ENCODE data around the gene PRKG1.
"Not testable (repeated sequence)": the region's sequence is repeated elsewhere in the genome, so short reads cannot be mapped to it uniquely, and the experiment has no call there.

PRKG1 gene

DNA sequence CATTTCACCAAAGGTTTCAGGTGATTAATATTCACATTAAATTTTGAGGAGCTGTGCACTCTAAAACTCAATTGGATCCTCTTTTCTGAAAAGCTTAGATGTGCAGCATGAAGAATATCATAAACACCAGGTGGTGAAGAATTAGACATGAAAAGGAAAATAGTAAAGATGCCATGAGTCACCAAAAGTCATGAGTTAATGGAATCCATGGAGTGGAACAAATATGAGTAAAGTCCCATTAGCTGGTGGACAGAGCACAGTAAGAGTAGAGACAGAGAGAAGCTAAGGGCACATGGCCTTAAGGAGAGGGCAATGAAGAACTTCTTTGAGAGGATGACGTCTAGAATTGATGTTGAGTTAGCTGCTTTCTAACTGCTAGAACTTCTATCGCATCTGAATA lies 353.5 kb downstream of the PRKG1 start:
- no peak for DNase-seq (ENCODE audit: low spot score)

DNA sequence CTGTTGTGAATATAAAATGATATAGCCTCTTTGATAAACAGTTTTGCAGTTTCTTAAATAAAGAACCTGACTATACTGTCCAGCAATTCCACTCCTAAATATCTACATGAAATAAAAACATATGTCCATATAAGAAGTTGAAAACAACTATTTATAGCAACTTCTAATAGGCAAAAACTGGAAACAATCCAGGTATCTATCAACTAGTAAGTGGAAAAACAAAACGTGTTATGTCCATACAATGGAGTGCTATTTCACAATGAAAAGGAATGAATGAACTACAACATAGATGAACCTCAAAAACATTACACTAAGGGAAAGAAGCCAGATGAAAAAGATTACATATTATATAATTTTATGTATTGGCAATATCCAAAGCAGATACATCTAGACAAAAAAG lies 356.2 kb downstream of the PRKG1 start:
- no peak for DNase-seq (ENCODE audit: low spot score)

DNA sequence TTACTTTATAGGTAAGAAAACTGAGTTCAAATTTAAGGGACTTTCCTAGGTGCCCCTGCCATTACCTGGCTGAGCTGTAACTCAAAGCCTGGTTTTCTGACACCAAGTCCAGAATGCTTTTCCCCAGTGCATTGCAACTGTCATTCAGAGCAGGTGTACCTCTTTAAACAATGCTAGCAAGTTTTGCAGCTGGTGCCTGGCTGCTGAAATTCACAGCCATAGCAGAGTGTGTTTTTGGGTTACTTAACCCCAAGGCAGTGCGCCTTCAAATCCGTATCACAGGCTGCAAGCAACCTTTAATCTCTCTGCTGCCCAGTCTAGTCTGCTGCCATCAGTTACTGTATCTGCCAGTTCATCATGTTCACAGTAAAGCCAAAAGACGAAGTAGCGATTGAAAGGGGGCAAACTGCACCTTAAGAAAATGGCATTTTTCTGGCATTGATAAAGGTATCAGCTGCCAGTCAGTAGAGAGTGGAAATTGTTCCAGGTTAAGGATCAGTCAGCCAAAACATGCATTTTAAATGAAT lies 359.7 kb downstream of the PRKG1 start:
- no peak for DNase-seq (ENCODE audit: low spot score)

DNA sequence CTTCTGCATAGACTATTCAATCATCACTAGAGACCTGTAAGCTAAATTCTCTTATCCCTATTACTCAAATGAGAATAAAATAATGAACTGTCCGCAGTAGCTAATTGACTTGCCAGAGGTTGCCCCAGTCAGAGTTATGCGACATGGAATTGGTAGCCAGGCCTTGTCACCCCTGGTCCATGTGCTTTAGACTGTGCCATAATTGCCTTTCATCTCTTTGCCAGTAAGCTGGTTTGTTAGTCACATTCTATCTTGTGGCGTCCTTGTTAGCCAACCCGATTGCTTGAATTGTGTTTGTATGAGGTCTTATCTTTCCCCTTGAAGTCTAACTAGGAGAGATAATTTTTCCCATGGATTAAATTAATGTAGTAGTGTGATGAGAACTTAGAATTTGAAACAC lies 362.5 kb downstream of the PRKG1 start:
- no peak for DNase-seq (ENCODE audit: low spot score)

DNA sequence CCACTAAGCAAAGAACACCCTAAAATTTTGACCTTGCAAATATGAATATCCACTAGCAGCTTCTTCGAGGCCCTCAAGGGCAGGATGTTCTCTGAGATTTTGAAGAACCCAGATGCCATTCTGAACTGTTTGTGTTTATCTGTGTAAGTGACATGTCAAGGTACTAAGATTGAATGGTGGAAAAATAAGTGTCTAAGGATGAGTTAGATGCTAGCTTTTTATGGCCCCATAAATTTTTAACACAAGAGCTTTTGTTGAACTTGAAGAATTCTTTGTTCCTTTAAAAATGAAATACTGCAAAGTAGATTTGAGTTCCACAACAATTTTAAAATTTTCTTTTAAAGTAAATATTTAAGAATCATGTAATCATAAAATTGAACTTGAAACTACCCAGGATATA lies 365.4 kb downstream of the PRKG1 start:
- DNase-seq (ENCODE audit: low spot score): no peak

DNA sequence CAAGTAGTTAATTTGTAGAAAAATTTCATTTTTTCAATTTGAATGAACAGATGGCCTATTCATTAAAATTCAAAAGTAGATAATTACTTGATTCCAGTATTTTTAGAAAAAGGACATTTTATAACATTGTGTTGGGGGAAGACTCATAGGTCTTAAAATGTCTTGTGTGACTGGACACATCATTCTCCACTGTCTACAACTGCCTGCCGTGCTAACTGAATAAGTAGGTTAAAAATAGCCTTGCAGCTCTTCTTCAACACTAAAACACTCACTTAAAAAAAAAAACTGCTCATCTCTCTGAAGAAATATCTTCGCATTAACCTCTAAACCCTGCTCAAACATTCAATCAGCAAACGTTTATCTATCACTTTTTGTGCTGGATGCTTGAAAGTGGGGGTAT lies 371.3 kb downstream of the PRKG1 start:
- no peak for DNase-seq (ENCODE audit: low spot score)

DNA sequence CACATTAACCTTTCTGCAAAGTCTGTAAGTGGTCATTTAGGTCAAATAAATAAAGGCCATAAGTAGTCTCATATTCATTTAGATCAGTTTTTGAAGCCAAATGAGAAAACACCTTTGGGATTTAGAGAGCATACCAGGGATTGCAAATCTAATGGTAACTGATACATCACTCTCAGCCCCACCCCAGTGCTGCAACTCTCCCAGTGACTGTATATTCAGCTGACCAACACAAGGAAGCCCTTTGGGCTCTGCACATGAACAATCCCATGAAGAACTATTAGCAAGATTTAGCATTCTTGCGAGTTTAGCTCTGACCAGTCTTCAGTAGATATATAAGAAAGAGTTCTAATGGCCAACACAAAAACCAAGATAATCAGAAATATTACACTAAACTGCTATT lies 372.8 kb downstream of the PRKG1 start:
- no peak for DNase-seq (ENCODE audit: low spot score)

DNA sequence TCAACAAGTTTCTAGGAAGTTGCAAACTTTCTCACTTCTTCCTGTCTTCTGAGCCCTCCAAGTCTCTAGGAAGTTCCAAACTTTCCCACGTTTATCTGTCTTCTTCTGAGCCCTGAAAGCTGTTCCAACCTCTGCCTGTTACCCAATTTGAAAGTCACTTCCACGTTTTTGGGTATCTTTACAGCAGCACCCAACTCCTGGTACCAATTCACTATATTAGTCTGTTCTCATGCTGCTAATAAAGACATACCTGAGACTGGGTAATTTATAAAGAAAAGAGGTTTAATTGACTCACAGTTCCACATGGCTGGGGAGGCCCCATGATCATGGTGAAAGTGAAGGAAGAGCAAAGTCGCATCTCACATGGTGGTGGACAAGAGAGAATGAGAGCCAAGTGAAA lies 381.5 kb downstream of the PRKG1 start:
- DNase-seq (ENCODE audit: low spot score): not testable (repeated sequence)

DNA sequence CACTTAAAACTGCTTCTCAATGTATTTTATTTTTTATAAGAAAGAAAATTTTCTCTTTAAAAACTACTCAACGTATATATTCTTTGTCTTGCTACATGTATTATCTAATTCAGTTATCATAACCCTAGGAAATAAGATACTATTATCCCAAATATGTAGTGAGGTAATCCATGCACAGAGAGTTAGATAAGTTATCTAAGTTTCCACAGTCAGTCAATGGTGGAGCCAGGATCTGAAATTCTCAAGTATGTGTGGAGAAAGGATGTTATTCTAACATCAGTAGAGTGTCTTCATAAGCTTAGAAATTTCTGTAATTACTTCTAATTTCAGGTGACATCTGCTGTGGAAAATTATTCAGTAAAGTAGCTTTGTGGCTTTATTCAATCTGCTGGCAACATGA lies 385.2 kb downstream of the PRKG1 start:
- no peak for DNase-seq (ENCODE audit: low spot score)

DNA sequence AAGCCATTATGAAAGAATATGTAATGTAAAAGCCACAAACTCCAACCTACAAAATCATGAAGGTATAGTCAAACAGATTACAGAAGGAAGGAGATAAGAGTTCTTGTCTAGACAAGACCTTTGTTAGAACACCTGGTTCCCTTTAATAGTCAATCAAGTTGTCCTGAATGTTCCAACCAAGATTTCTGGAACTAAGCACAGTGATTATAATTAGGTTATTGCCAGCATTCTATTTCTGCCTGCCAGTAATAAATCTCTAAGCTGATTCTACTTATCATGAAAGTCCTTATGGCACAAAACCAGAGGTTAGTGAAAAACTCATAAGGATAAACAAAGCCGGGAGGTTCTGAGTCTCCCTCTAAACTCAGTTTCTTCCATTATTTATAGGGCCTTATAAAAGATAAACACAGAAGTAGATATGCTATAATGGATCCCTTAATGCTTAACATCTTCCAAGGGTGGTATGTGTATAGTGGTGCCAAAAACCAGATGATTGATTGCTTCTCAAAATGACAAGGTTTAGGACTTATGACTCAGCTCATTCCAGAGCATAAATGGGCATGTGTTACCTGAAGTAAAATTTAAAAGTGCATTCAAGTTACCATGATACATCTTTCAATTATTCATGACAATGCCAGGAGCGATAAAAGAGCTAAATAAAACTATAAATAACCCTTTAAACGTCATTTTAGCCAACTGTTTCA lies 387.9 kb downstream of the PRKG1 start:
- DNase-seq (ENCODE audit: low spot score): no peak

DNA sequence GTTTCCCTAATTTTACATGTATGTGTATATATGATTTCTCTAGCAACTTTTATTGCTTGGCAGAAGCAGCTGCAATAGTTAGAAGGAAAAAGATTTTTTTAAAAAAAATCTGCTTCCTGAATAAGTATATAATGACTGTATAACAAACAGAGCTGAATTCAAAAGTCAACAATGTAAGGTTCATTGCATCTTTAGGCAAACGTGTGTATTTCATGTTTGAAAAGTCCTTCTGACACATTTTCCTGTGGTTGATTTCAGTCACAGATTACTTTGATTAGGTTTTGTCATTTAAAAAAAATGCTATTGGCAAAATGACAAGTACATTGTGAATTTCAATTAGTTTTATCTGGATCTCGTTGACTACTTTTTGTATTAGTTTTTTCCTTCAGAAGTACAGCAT lies 394.1 kb downstream of the PRKG1 start:
- no peak for DNase-seq (ENCODE audit: low spot score)

DNA sequence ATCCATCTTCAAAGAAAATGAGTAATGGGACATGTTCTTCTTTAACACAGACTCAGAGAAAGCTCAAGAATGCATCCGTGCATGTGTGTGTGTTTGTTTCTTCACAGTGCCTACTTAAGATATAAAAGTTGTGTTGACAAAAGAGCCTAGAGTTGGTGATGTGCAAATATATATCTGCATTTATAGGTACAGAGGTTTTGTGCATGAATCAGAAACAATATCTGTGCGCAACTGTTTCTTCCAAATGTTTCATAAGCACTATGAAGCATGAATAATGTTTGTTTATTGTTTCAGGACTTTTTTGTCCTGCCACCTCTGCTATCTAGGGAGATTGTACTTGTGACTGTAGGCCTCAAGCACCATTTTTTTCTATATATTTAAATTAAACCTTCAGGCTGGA lies 395.4 kb downstream of the PRKG1 start:
- DNase-seq (ENCODE audit: low spot score): no peak

DNA sequence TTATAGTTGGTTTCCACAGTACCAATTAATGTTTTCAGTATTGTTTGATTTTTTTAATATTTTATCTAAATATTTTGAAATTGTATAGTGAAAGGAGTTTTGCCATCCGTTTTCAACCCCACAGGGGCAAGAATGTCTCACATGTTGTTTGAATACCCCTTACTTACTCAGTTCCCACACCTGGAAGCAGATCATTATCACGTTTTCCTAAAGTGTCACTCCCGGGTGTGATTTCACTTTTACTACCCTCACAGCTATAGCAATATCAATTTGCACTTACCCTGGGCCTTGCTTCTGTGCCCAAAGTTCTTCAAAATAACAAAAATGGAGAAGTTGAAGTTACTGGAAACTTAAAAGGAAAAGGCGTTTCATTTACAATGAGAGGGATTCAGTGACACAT lies 397.0 kb downstream of the PRKG1 start:
- DNase-seq (ENCODE audit: low spot score): no peak

DNA sequence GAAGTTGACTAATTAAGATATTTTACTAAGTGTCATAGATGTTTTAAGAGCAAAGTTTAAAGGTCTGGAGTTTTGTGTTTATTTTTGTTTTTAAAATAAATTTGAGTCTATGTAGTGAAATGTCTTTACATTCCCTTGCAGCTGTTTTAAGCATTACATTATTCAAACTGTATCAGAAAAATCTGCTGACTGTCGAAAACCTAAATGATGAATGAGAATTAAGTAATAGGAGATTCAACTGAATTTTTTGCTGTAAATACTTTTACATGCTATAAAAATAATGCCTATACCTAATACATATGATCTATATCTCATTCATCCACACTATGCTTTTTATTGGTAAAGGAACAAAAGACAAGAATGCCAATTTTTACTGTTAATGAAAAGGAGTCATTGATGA lies 397.9 kb downstream of the PRKG1 start:
- no peak for DNase-seq (ENCODE audit: low spot score)

DNA sequence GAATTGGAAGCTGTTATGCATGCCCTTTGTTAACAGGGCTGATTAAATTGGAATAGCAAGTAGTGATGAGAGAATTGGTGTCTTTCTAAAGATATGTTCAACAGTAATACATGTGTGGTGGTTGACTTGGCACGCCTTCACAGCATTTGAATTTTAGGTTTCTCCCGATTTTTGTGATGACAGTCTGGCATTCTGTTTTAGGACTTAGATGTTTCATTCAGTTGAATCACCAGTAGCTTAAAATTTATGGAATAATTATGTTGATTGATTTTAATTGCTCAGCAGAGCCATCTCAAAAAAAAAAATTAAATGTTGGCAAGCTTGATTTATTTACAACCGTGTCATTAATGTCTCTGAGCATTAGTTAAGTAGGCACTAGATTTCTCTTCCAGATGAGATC lies 405.4 kb downstream of the PRKG1 start:
- no peak for DNase-seq (ENCODE audit: low spot score)

DNA sequence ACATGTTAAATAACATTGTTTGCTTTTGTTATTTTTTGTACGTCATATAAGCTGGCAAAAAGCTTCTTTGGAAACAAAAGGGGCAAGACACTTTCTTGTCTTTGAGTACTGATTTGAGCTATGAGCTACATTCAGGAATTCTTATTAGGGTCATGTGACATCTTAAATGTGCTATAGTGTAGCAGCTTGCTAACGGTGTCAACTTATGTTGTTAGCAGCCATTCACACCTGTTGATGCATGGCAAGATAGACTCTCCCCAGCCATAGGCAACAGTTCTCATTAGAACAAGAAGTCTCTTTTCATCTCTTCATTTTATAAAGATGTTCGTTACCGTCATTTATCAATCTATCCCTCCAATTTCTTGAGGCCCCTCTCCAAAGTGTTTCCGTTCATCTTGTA lies 411.4 kb downstream of the PRKG1 start:
- no peak for DNase-seq (ENCODE audit: low spot score)

DNA sequence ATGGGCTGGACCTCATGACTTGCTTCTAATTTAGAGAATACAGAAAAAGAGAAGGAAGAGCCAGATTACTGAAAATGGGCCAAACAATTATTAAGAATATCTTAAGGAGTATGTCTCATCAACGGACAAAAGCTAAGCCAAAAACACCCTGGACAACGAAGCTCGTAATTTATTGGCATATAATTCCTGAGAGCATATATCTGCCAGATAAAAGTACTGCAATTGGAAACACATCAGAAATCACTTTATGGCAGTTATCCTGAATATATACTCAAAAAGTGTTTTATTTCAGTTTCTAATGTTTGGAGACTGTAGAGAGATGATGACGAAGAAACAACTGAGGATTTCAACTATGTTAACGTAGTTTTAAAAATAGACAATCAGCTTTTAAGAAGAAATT lies 413.3 kb downstream of the PRKG1 start:
- no peak for DNase-seq (ENCODE audit: low spot score)

DNA sequence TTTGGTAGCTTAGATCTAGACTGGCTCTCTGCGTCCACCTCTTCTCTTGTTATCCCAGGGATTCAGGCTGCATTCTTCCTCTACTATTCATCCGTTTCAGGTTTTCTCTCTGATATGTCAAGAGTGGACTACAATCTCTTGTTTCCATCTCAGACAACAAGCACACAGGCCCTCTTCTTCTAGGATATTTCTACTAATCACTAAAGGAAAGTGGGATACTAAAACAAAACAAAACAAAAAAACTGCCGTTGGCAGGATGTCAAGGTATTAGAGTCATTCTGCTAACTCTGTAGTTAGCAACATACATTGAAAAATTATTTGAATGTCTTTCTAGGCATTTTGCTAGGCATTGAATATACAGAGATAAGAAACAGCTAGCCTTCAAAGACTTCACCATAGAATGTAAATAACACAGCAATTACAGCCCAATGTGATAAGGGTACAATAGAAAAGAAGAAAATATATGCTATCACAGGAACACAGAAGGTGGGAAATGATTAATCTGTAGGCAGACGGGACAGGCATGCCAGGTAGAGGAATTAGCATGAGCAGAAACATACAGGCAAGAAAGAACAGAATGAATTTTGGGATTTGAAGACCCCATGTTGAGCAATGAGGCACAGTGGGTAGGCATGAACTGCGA lies 414.6 kb downstream of the PRKG1 start:
- no peak for DNase-seq (ENCODE audit: low spot score)

DNA sequence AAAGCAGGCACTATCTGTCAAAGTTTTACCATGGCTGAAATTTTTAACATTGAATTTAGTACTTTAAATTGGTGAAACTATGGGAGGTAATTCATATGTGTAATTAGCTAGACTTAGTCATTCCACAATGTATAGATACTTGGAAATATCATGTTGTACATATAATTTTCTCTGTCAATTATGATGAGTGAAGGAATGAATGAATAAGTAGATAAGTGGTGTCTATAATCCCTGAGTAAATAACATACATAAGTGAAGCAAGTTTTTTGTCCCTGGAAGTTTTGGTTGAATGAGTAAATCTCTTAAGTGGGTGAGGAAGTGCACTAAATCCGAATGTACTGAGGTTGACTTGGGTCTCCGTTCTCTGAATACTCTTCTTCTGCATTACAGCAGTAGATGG lies 424.1 kb downstream of the PRKG1 start:
- DNase-seq (ENCODE audit: low spot score): no peak

DNA sequence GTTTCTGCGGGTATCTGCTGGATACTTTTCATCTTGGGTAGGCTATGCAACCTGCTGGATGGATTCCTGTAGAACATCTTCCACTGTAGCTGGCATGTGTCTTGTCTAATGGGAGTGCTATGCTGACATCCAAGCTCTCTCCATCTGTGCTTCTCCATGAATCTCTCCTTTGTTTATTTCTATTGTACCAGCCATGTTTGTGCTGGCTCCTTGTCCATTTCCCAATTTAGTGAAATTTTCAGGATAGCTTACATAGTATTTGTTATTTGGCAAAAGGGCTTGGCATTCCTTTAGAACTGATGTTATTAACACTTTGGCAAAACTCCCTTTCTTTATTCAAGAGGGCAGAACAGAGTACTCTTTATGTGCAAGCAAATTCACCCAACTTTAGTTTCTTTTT lies 427.1 kb downstream of the PRKG1 start:
- DNase-seq (ENCODE audit: low spot score): no peak

DNA sequence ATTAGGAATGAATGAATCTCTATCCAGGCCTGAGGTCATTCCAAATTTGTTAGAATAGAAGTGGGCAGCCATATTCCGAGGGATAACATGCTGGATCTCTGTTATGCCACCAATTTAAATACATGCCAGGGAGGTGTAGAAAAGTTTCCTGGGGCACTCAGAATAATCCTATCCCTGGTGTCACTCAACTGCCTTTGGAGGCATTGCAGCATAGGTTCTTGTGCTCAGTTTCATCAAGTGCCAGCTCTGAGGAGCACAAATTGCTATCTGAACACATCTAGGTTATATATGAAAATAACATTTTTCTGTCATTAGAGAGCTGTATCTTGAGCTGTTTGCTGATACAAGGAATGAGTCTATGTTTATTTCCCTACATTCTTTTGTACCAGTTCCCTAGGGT lies 427.8 kb downstream of the PRKG1 start:
- DNase-seq (ENCODE audit: low spot score): no peak

DNA sequence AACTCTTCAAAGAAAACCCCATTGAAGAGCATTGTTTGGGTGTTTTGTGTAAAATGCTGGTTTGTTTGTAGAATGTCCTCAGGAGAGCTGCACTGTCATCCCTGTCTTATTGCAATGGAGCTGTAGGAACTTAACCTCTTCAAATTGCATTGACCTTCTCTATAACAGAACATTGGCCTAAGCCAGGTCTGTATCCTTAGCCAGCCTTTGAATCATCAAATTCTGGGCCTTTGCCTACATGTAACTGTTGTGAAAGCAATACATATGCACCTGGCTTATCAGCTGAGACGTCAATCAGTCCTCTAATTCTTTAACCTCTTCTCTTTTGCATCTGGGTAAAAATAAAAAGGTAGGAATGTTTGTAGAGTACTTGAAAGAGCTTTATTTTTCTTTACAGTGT lies 429.1 kb downstream of the PRKG1 start:
- DNase-seq (ENCODE audit: low spot score): no peak

DNA sequence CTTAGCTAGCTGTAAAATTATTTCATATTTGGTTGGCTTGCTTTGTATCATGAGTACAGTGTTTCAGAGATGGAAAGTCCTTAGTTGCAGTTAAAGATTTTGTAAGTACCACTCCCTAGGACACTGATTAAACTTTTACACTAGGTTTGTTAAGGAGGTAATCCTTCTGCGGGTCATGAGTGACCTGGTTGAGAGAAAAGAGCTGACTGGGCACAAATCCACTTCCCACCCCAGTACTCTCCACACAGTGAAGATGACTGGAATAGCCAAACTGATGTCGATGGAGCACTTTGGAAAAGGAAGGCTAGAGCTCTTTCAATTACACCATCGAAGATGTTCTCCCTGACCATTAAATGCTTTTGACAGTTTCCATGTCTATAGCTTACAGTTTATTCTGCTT lies 433.2 kb downstream of the PRKG1 start:
- DNase-seq (ENCODE audit: low spot score): no peak

DNA sequence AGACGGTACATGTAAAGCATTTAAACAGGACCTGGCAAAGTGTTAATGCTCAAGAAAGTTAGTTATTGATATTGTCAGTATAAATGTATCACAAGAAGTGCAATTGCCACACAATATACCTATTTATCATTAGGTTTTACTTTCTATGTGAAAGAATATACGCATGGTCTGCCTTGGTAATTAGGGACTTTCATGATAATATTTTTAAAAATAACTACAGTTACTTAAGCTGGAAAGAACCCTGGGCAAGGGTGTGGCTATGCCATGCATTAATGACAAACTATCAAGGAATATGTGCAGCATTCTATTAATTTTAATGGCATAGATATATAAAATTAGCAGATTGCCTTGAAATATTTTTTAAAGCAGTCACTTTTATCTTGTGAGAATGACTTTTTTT lies 433.9 kb downstream of the PRKG1 start:
- no peak for DNase-seq (ENCODE audit: low spot score)

Data from RKO (cell line).